Stimulated activated CD8-positive, alpha-beta memory T cell treated with anti-CD3 and anti-CD28 coated beads, Interleukin-7, amount 100 ng/mL, for 24 hours (primary cell): ENCODE results near the gene PLK5.

ENCODE experiments used
- DNase-seq: peaks from one replicate; pipeline ENCODE4 v3.0.0-alpha.2; 2020; ENCODE audit warnings: low read depth

PLK5 gene

DNA sequence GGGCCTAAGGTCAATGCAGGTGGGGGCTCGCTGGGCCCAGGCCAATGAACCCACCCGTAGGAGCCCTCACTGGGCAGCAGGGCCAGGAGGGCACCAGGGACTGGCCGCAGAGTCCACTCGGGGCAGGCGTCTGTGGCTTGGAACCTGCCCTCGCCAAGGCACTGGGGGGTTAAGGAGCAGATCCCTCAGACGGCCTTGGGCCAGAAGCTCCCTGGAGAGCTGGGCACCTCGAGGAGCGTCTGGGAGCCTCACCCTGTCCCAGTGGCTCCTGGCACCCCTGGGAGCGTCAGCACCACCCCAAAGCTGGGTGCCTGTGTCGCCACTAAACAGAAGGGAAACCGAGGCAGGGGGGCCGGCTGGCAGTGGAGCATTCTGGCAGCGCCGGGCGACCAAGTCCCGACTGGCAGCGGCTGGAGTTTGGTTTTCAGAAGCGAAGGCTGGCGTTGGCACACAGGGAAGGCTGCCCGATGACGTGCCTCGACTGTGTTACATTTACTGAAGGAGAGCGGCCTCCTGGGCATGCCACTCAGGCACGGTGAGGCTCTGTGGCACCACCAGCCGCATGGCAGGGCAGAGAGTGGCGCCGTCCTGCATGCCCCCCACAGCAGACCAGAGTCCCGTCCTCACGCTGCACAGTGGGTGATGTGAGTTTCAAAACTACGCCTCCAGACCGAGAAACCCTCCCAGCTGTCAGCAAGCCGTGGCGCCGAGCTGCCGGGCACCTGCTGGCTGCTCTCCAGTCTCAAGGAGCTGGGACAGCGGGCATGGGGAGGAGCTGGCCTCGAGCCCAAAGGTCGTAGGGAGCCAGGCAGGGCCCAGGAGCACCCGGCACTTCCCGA is 53.4 kb downstream of the PLK5 start:
- DNase-seq: no peak

GRCh38 chr19:1577929-1578618 is 54.2 kb downstream of the PLK5 start:
- no peak for DNase-seq

- no peak for DNase-seq
Measured at GRCh38 chr19:1579222-1579621, 55.3 kb downstream of the PLK5 start.

GRCh38 chr19:1580382-1580781 is 56.5 kb downstream of the PLK5 start:
- no peak for DNase-seq

DNA sequence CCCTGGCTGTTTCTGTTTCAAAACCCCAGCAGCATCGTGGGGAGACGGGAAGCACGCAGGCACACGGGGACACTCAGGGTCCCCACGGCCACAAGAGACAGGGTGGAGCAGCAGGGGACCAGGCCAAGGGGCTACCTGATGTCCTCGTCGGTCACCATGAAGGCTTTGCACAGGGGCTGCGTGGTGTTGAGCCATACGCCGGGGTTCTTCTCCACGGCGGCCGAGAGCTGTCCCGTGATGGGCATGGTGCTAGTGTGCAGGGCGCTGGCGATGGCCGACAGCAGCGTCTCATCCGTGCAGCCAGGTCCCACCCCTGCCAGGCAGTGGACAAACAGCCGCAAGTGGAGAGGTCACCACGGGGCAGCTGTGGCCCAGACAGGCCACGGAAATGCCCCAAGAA is 57.1 kb downstream of the PLK5 start:
- DNase-seq: no peak

GRCh38 chr19:1582201-1582600 is 58.3 kb downstream of the PLK5 start:
- no peak for DNase-seq

GRCh38 chr19:1584500-1585242 is 60.8 kb downstream of the PLK5 start:
- no peak for DNase-seq

DNA sequence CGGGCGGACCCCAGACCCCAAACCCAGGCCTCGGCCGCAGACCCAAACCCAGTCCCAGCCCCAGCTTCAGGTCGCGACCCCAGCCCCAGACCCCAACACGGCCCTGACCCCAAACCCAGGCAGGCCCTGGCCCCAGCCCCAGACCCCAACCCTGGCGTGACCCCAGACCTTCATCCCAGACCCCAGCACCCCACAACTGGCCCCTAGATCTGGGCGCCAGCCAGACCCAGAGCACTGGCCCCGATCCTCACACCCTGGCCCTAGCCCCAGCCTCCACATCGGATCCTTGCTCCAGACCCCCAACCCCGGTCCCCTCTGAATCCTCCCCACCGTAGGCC is 61.3 kb downstream of the PLK5 start:
- DNase-seq: no peak
